ENCODE measurements around the gene RXRA.

DNA sequence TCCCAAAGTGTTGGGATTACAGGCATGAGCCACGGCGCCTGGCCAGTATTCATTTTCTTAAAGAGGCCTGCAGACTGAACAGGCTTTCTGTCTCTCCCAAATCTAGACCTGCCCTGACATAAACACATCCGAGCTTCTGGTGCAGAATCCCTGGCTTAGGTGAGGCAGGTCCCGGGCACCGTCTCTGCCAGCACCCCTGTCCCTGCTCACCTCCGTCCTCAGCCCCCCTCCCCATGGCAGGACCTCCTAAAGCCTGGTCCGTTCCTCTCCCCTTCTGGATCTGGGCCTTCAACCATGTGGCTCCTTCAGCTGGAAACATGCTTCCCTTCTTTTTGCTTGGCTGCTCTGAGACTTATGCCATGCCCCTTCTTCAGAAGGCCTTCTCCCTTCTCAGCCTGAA, 22.7 kb upstream of the RXRA start:
- TF ChIP-seq, protein P1, sequence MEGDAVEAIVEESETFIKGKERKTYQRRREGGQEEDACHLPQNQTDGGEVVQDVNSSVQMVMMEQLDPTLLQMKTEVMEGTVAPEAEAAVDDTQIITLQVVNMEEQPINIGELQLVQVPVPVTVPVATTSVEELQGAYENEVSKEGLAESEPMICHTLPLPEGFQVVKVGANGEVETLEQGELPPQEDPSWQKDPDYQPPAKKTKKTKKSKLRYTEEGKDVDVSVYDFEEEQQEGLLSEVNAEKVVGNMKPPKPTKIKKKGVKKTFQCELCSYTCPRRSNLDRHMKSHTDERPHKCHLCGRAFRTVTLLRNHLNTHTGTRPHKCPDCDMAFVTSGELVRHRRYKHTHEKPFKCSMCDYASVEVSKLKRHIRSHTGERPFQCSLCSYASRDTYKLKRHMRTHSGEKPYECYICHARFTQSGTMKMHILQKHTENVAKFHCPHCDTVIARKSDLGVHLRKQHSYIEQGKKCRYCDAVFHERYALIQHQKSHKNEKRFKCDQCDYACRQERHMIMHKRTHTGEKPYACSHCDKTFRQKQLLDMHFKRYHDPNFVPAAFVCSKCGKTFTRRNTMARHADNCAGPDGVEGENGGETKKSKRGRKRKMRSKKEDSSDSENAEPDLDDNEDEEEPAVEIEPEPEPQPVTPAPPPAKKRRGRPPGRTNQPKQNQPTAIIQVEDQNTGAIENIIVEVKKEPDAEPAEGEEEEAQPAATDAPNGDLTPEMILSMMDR (IDR thresholded peaks at IDR 0.05 in 2 of 3, conservative IDR thresholded peaks at IDR 0.05 in 1 of 3; ENCODE audit: control insufficient read depth in 2 of 3, extremely low read depth in 1 of 3, insufficient read depth in 1 of 3, low read depth in 3 of 3, low read length in 3 of 3): no peak
- TF ChIP-seq LARP7 (IDR thresholded peaks at IDR 0.05) (no peak), POLR2A (IDR thresholded peaks at IDR 0.05; ENCODE audit: low read depth, low read length) (no peak), TARDBP (IDR thresholded peaks at IDR 0.05; ENCODE audit: borderline replicate concordance) (no peak), ATF7 (IDR thresholded peaks at IDR 0.05; ENCODE audit: low read depth) (no peak), BMI1 (IDR thresholded peaks at IDR 0.05; ENCODE audit: borderline replicate concordance) (no peak), RFX5 (IDR thresholded peaks at IDR 0.05; ENCODE audit: low read depth, low read length) (no peak), STAT3 (IDR thresholded peaks at IDR 0.05; ENCODE audit: low read depth, low read length) (no peak), TCF12 (IDR thresholded peaks at IDR 0.05; ENCODE audit: low read depth, low read length) (no peak), RAD21 (IDR thresholded peaks at IDR 0.05; ENCODE audit: insufficient read depth, low read depth, low read length) (no peak)
- TF ChIP-seq, protein P2, sequence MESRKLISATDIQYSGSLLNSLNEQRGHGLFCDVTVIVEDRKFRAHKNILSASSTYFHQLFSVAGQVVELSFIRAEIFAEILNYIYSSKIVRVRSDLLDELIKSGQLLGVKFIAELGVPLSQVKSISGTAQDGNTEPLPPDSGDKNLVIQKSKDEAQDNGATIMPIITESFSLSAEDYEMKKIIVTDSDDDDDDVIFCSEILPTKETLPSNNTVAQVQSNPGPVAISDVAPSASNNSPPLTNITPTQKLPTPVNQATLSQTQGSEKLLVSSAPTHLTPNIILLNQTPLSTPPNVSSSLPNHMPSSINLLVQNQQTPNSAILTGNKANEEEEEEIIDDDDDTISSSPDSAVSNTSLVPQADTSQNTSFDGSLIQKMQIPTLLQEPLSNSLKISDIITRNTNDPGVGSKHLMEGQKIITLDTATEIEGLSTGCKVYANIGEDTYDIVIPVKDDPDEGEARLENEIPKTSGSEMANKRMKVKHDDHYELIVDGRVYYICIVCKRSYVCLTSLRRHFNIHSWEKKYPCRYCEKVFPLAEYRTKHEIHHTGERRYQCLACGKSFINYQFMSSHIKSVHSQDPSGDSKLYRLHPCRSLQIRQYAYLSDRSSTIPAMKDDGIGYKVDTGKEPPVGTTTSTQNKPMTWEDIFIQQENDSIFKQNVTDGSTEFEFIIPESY (IDR thresholded peaks at IDR 0.05): no peak
- TF ChIP-seq, protein P3, sequence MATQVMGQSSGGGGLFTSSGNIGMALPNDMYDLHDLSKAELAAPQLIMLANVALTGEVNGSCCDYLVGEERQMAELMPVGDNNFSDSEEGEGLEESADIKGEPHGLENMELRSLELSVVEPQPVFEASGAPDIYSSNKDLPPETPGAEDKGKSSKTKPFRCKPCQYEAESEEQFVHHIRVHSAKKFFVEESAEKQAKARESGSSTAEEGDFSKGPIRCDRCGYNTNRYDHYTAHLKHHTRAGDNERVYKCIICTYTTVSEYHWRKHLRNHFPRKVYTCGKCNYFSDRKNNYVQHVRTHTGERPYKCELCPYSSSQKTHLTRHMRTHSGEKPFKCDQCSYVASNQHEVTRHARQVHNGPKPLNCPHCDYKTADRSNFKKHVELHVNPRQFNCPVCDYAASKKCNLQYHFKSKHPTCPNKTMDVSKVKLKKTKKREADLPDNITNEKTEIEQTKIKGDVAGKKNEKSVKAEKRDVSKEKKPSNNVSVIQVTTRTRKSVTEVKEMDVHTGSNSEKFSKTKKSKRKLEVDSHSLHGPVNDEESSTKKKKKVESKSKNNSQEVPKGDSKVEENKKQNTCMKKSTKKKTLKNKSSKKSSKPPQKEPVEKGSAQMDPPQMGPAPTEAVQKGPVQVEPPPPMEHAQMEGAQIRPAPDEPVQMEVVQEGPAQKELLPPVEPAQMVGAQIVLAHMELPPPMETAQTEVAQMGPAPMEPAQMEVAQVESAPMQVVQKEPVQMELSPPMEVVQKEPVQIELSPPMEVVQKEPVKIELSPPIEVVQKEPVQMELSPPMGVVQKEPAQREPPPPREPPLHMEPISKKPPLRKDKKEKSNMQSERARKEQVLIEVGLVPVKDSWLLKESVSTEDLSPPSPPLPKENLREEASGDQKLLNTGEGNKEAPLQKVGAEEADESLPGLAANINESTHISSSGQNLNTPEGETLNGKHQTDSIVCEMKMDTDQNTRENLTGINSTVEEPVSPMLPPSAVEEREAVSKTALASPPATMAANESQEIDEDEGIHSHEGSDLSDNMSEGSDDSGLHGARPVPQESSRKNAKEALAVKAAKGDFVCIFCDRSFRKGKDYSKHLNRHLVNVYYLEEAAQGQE (IDR thresholded peaks at IDR 0.05; ENCODE audit: low read depth, low read length): no peak
- TF ChIP-seq, protein P4, sequence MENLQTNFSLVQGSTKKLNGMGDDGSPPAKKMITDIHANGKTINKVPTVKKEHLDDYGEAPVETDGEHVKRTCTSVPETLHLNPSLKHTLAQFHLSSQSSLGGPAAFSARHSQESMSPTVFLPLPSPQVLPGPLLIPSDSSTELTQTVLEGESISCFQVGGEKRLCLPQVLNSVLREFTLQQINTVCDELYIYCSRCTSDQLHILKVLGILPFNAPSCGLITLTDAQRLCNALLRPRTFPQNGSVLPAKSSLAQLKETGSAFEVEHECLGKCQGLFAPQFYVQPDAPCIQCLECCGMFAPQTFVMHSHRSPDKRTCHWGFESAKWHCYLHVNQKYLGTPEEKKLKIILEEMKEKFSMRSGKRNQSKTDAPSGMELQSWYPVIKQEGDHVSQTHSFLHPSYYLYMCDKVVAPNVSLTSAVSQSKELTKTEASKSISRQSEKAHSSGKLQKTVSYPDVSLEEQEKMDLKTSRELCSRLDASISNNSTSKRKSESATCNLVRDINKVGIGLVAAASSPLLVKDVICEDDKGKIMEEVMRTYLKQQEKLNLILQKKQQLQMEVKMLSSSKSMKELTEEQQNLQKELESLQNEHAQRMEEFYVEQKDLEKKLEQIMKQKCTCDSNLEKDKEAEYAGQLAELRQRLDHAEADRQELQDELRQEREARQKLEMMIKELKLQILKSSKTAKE (IDR thresholded peaks at IDR 0.05; ENCODE audit: low read depth, poor library complexity, severe bottlenecking): no peak

Measured in GM12878 (cell line).